GM18499 (cell line): ENCODE data around the gene DAPK1.

Experiments
- ATAC-seq: cut with Tn5 transposase; IDR thresholded peaks from one replicate; pipeline ENCODE4 v1.9.1; 2021; ENCODE audit warnings: moderate number of reproducible peaks; ENCODE audit not compliant: insufficient read depth, unreplicated experiment

Gene DAPK1

GRCh38 chr9:87701491-87701890 lies 203.8 kb downstream of the DAPK1 start:
- no peak for ATAC-seq

- ATAC-seq: no peak
These were observed 204.3 kb downstream of the DAPK1 start for GRCh38 chr9:87701931-87702421.

GRCh38 chr9:87702921-87703320 lies 205.3 kb downstream of the DAPK1 start:
- no peak for ATAC-seq

- ATAC-seq: no peak
These were observed 206.1 kb downstream of the DAPK1 start for GRCh38 chr9:87703636-87704276.

- no peak for ATAC-seq
These were observed 206.7 kb downstream of the DAPK1 start for GRCh38 chr9:87704342-87704741.

GRCh38 chr9:87706066-87706739 lies 208.5 kb downstream of the DAPK1 start:
- ATAC-seq: no peak

- no peak for ATAC-seq
These were observed 210.3 kb downstream of the DAPK1 start for GRCh38 chr9:87707805-87708506.

- ATAC-seq: no peak
These were observed 210.9 kb downstream of the DAPK1 start for GRCh38 chr9:87708546-87708945.

GRCh38 chr9:87708986-87709728 lies 211.5 kb downstream of the DAPK1 start:
- ATAC-seq: no peak

- ATAC-seq: no peak
These were observed 212.8 kb downstream of the DAPK1 start for GRCh38 chr9:87710443-87710842.

- ATAC-seq: no peak
These were observed 214.5 kb downstream of the DAPK1 start for GRCh38 chr9:87711857-87712800.

GRCh38 chr9:87712801-87713277 lies 215.2 kb downstream of the DAPK1 start:
- ATAC-seq: no peak

GRCh38 chr9:87713278-87713987 lies 215.8 kb downstream of the DAPK1 start:
- no peak for ATAC-seq

- no peak for ATAC-seq
These were observed 216.3 kb downstream of the DAPK1 start for GRCh38 chr9:87713988-87714330.

GRCh38 chr9:87714819-87715218 lies 217.2 kb downstream of the DAPK1 start:
- no peak for ATAC-seq

- ATAC-seq: no peak
These were observed 218.5 kb downstream of the DAPK1 start for GRCh38 chr9:87716141-87716540.

- no peak for ATAC-seq
These were observed 219.8 kb downstream of the DAPK1 start for GRCh38 chr9:87717456-87717855.

- no peak for ATAC-seq
These were observed 220.6 kb downstream of the DAPK1 start for GRCh38 chr9:87718231-87718630.
